HL-60 (cell line): ENCODE measurements around the gene DGUOK.
"Not testable (repeated sequence)": the region's sequence is repeated elsewhere in the genome, so short reads cannot be mapped to it uniquely, and the experiment has no call there.

ENCODE experiments used
- GABPA ChIP-seq: IDR thresholded peaks from 2 replicates; pipeline ENCODE4 v1.6.1; 2012; ENCODE audit warnings: low read depth
- POLR2AphosphoS5 ChIP-seq: IDR thresholded peaks from 2 replicates; pipeline ENCODE4 v1.6.1; 2012; ENCODE audit warnings: low read depth
- REST ChIP-seq: IDR thresholded peaks from 2 replicates; pipeline ENCODE4 v1.6.1; 2012; ENCODE audit warnings: low read depth; ENCODE audit not compliant: insufficient replicate concordance
- TF ChIP-seq, protein P1 (sequence below): IDR thresholded peaks from one replicate; pipeline ENCODE4 v1.5.1; 2011; ENCODE audit warnings: low read length, control low read depth, inconsistent platforms; ENCODE audit not compliant: insufficient read depth

- TF ChIP-seq, protein P1, sequence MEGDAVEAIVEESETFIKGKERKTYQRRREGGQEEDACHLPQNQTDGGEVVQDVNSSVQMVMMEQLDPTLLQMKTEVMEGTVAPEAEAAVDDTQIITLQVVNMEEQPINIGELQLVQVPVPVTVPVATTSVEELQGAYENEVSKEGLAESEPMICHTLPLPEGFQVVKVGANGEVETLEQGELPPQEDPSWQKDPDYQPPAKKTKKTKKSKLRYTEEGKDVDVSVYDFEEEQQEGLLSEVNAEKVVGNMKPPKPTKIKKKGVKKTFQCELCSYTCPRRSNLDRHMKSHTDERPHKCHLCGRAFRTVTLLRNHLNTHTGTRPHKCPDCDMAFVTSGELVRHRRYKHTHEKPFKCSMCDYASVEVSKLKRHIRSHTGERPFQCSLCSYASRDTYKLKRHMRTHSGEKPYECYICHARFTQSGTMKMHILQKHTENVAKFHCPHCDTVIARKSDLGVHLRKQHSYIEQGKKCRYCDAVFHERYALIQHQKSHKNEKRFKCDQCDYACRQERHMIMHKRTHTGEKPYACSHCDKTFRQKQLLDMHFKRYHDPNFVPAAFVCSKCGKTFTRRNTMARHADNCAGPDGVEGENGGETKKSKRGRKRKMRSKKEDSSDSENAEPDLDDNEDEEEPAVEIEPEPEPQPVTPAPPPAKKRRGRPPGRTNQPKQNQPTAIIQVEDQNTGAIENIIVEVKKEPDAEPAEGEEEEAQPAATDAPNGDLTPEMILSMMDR: not testable (repeated sequence)
- TF ChIP-seq REST, POLR2AphosphoS5, GABPA: not testable (repeated sequence)
These were observed 48.7 kb upstream of the DGUOK start for GRCh38 chr2:73877984-73878383.
